ENCODE data around the gene CD8A.

DNA sequence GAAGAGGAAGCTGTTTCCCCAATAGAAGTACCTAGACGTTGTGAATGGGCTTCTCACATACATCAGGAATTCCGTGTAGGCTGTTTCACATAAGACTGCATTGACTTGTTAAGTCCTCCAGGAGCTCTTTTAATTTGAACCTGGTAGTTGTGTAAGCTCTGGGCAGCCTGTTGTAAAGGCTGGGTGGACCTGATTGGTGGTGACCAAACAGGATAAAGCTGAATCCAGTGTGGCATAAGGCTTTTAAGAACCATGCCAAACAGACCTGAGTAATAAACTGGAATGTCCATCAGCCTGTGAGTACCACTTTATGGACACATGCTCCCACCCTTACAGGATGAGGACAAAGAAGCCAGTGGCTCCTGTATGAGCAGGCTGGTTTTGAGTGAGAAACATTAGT, 46.6 kb downstream of the CD8A start:
- TF ChIP-seq PHF8 (conservative IDR thresholded peaks at IDR 0.05; ENCODE audit: low read depth, low read length) (no peak), NANOG (IDR thresholded peaks at IDR 0.05; ENCODE audit: insufficient read depth, low read depth, low read length, poor library complexity, severe bottlenecking) (no peak)
- TF ChIP-seq, protein P1, sequence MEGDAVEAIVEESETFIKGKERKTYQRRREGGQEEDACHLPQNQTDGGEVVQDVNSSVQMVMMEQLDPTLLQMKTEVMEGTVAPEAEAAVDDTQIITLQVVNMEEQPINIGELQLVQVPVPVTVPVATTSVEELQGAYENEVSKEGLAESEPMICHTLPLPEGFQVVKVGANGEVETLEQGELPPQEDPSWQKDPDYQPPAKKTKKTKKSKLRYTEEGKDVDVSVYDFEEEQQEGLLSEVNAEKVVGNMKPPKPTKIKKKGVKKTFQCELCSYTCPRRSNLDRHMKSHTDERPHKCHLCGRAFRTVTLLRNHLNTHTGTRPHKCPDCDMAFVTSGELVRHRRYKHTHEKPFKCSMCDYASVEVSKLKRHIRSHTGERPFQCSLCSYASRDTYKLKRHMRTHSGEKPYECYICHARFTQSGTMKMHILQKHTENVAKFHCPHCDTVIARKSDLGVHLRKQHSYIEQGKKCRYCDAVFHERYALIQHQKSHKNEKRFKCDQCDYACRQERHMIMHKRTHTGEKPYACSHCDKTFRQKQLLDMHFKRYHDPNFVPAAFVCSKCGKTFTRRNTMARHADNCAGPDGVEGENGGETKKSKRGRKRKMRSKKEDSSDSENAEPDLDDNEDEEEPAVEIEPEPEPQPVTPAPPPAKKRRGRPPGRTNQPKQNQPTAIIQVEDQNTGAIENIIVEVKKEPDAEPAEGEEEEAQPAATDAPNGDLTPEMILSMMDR (IDR thresholded peaks at IDR 0.05; ENCODE audit: control extremely low read depth in 1 of 3, insufficient read depth in 1 of 3, low read depth in 1 of 3, low read length in 3 of 3), result no peak
